Fibroblast of lung (primary cell): ENCODE data around the gene TNIK.

Source experiments
- CTCF ChIP-seq, 2 donors: IDR thresholded peaks in 1 of 2; conservative IDR thresholded peaks in 1 of 2; 1 replicate in 1 of 2; 2 replicates in 1 of 2; pipeline ENCODE4 v1.5.1; 2011 to 2012; ENCODE audit warnings: low read length in 2 of 2, control low read depth in 1 of 2, inconsistent platforms in 1 of 2, low read depth in 1 of 2, mild to moderate bottlenecking in 1 of 2
- EZH2 ChIP-seq: IDR thresholded peaks from 2 replicates; pipeline ENCODE4 v1.5.1; 2012; ENCODE audit warnings: low read length, control low read depth, mild to moderate bottlenecking; ENCODE audit errors: missing control alignments

- TF ChIP-seq CTCF (conservative IDR thresholded peaks at IDR 0.05 in 1 of 2, IDR thresholded peaks at IDR 0.05 in 1 of 2; ENCODE audit: low read depth in 1 of 2, low read length in 2 of 2) (no peak), EZH2 (no peak)
Observed at GRCh38 chr3:171159024-171159821, 301.0 kb downstream of the TNIK start.
